DND-41 (cell line): ENCODE data around the gene STK11.

ENCODE experiments used
- CTCF ChIP-seq: IDR thresholded peaks from 2 replicates; pipeline ENCODE4 v1.5.1; 2012; ENCODE audit warnings: borderline replicate concordance, low read length, moderate library complexity, mild to moderate bottlenecking; ENCODE audit not compliant: poor library complexity, severe bottlenecking; ENCODE audit errors: extremely low read depth
- EZH2 ChIP-seq: IDR thresholded peaks from 3 replicates; pipeline ENCODE4 v1.6.1; 2012; ENCODE audit warnings: borderline replicate concordance, low read depth, mild to moderate bottlenecking, moderate library complexity, low read length, inconsistent platforms; ENCODE audit not compliant: severe bottlenecking

GRCh38 chr19:1249990-1250436 lies 44.4 kb downstream of the STK11 start:
- TF ChIP-seq CTCF (no peak), EZH2 (no peak)
